Activated T-cell treated with anti-CD3 and anti-CD28 coated beads for 4 hours (primary cell): ENCODE data around the gene PSMD5.
"Not testable (repeated sequence)": the region's sequence is repeated elsewhere in the genome, so short reads cannot be mapped to it uniquely, and the experiment has no call there.

Source experiments
- DNase-seq: peaks from one replicate; pipeline ENCODE4 v3.0.0-alpha.2; 2020

Gene PSMD5

GRCh38 chr9:120854596-120855327 lies 12.0 kb upstream of the PSMD5 start:
- DNase-seq, result no peak

- no peak for DNase-seq
Measured at GRCh38 chr9:120853198-120853597, 10.5 kb upstream of the PSMD5 start.

GRCh38 chr9:120852240-120853010 lies 9.7 kb upstream of the PSMD5 start:
- no peak for DNase-seq

- no peak for DNase-seq
Measured at GRCh38 chr9:120851449-120851848, 8.7 kb upstream of the PSMD5 start.

GRCh38 chr9:120850315-120850714 lies 7.6 kb upstream of the PSMD5 start:
- no peak for DNase-seq

GRCh38 chr9:120846906-120847305 lies 4.2 kb upstream of the PSMD5 start:
- DNase-seq, result no peak

- no peak for DNase-seq
Measured at GRCh38 chr9:120846251-120846889, 3.6 kb upstream of the PSMD5 start.

GRCh38 chr9:120845255-120845654 lies 2.5 kb upstream of the PSMD5 start:
- no peak for DNase-seq

- DNase-seq, result no peak
Measured at GRCh38 chr9:120841930-120842684, 615 bp downstream of the PSMD5 start.

- DNase-seq, result no peak
Measured at GRCh38 chr9:120839146-120839545, 3.6 kb downstream of the PSMD5 start.

- no peak for DNase-seq
Measured at GRCh38 chr9:120837921-120838320, 4.8 kb downstream of the PSMD5 start.

GRCh38 chr9:120833325-120833724 lies 9.4 kb downstream of the PSMD5 start:
- no peak for DNase-seq

GRCh38 chr9:120832807-120833206 lies 9.9 kb downstream of the PSMD5 start:
- no peak for DNase-seq

- no peak for DNase-seq
Measured at GRCh38 chr9:120830865-120831264, 11.9 kb downstream of the PSMD5 start.

- no peak for DNase-seq
Measured at GRCh38 chr9:120830151-120830550, 12.6 kb downstream of the PSMD5 start.

- DNase-seq, result no peak
Measured at GRCh38 chr9:120829650-120830049, 13.1 kb downstream of the PSMD5 start.

GRCh38 chr9:120820095-120820494 lies 22.6 kb downstream of the PSMD5 start:
- no peak for DNase-seq

- no peak for DNase-seq
Measured at GRCh38 chr9:120818595-120818994, 24.1 kb downstream of the PSMD5 start.

- no peak for DNase-seq
Measured at GRCh38 chr9:120815075-120815474, 27.6 kb downstream of the PSMD5 start.

GRCh38 chr9:120808931-120809330 lies 33.8 kb downstream of the PSMD5 start:
- DNase-seq, result no peak

GRCh38 chr9:120807607-120808379 lies 34.9 kb downstream of the PSMD5 start:
- no peak for DNase-seq

GRCh38 chr9:120804784-120805363 lies 37.8 kb downstream of the PSMD5 start:
- DNase-seq, result not testable (repeated sequence)
